ENCODE measurements around the gene TRMT2A.

TRMT2A gene

DNA sequence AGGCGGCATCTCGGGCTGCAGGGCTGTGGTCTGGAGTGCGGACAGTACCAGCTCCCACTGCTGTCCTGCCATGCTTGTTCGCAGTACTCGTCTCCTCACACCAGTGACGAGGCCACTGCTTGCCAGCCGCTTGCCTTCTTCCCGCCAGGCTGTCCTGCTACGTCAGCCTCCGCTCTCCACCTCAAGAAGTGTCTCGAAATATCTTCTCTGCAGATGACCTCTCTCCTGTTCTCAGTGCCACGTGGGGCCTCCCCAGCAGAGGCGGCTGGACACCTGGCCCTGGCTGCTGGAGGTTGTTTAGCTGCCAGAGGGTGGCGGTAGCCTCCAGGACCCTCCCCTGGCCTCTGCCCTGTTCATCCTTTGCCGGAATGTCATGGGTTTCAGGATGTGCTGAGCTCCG is 36.9 kb upstream of the TRMT2A start:
- Histone ChIP-seq H3K27ac (replicated peaks; ENCODE audit: low read length) (no peak overlapping the region), H2AK5ac (ENCODE audit: low read depth, low read length) (peak overlapping the region; percentile 86), H3K4me3 (ENCODE audit: low read length in 2 of 2) (no peak overlapping the region)

DNA sequence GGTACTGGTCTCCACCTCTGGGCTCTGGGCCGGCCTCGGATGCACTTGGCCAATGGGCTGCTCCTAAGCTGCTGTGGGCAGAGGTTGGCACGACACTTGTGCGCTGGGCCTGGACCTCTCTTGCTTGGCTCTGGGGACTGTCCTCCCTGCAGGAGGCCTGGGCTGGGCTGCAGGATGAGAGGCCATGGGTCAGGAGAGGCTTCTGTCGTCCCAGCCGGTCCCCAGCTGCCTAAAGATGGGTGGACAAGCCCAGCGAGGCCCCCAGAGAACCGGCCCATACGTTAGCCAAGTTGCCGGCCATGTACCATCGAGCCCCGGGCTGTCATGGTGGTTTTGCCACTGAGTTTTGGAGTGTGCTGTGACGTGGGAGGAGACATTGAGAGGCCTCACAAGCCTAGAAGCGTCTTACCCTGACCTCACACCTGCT is 35.5 kb upstream of the TRMT2A start:
- peaks cover 11 to 32% of the 10 kb centered on the region in 2 donors for H3K4me1 ChIP-seq (ENCODE audit: control insufficient read depth in 2 of 2, insufficient read depth in 1 of 2, low read depth in 1 of 2, low read length in 2 of 2)
- H3K18ac ChIP-seq (ENCODE audit: low read length), result peak overlapping the region; percentile 87
- H3K4me2 ChIP-seq (ENCODE audit: insufficient read depth, low read length, poor library complexity, severe bottlenecking), result no peak overlapping the region
- peak overlapping the region in 1 of 2 donors; percentile 43 for H3K4me3 ChIP-seq (ENCODE audit: low read length in 2 of 2)
- peak overlapping the region; percentile 60 for H2BK5ac ChIP-seq (ENCODE audit: low read length)
- no peak overlapping the region for H2BK15ac ChIP-seq (ENCODE audit: low read length)
- peak overlapping the region; percentile 92 for H2AK5ac ChIP-seq (ENCODE audit: low read depth, low read length)
- H2AFZ ChIP-seq (ENCODE audit: low read length), result no peak overlapping the region
- DNase-seq (ENCODE audit: low spot score), result no peak
- no peak overlapping the region for H3K27ac ChIP-seq (replicated peaks; ENCODE audit: low read length)
- no peak overlapping the region for H2BK120ac ChIP-seq (ENCODE audit: low read depth, low read length)
- peak overlapping the region; percentile 75 for H3K23ac ChIP-seq (ENCODE audit: low read depth, low read length, poor library complexity)
- H3K79me1 ChIP-seq (ENCODE audit: low read depth, low read length), result no peaks in the 10 kb centered on the region
- no peak overlapping the region for H4K91ac ChIP-seq (ENCODE audit: low read depth, low read length, poor library complexity)
- H2BK12ac ChIP-seq (ENCODE audit: low read length), result no peak overlapping the region
- H3K14ac ChIP-seq (ENCODE audit: low read length), result no peak overlapping the region
- H3K4ac ChIP-seq (ENCODE audit: low read length), result no peak overlapping the region
- no peaks in the 10 kb centered on the region for H3K27me3 ChIP-seq (ENCODE audit: control insufficient read depth in 3 of 3, insufficient read depth in 3 of 3, low read depth in 1 of 3, low read length in 3 of 3)
- no peaks in the 10 kb centered on the region for H3K9me3 ChIP-seq (replicated peaks in 1 of 2; ENCODE audit: control insufficient read depth in 2 of 2, insufficient read depth in 1 of 2, low read depth in 1 of 2, low read length in 2 of 2)
- no peak overlapping the region for H3K9ac ChIP-seq (ENCODE audit: low read depth, low read length, poor library complexity)
- H3K36me3 ChIP-seq (replicated peaks in 1 of 2; ENCODE audit: control insufficient read depth in 2 of 2, insufficient read depth in 2 of 2, low read length in 2 of 2), result no peaks in the 10 kb centered on the region
- no peak overlapping the region for H4K8ac ChIP-seq (ENCODE audit: low read depth, low read length)
- no CpG with 5 or more reads among the region's 14 CpGs for WGBS, 2 donors (ENCODE audit: extremely low coverage in 2 of 2, insufficient read length in 2 of 2, insufficient replicate concordance in 1 of 2)

More for the DNA sequence above, 36.9 kb upstream of the TRMT2A start:
- peak overlapping the region; percentile 71 for H2BK15ac ChIP-seq (ENCODE audit: low read length)
- H2BK5ac ChIP-seq (ENCODE audit: low read length), result peak overlapping the region; percentile 66
- peak overlapping the region; percentile 66 for H3K23ac ChIP-seq (ENCODE audit: low read depth, low read length, poor library complexity)
- WGBS, 2 donors (ENCODE audit: extremely low coverage in 2 of 2, insufficient read length in 2 of 2, insufficient replicate concordance in 1 of 2), result no CpG with 5 or more reads among the region's 16 CpGs
- no peaks in the 10 kb centered on the region for H3K27me3 ChIP-seq (ENCODE audit: control insufficient read depth in 3 of 3, insufficient read depth in 3 of 3, low read depth in 1 of 3, low read length in 3 of 3)
- peak overlapping the region; percentile 0 for H3K18ac ChIP-seq (ENCODE audit: low read length)
- H4K91ac ChIP-seq (ENCODE audit: low read depth, low read length, poor library complexity), result no peak overlapping the region
- no peaks in the 10 kb centered on the region for H3K36me3 ChIP-seq (replicated peaks in 1 of 2; ENCODE audit: control insufficient read depth in 2 of 2, insufficient read depth in 2 of 2, low read length in 2 of 2)
- no peaks in the 10 kb centered on the region for H3K79me1 ChIP-seq (ENCODE audit: low read depth, low read length)
- no peak overlapping the region for H3K4ac ChIP-seq (ENCODE audit: low read length)
- H3K4me2 ChIP-seq (ENCODE audit: insufficient read depth, low read length, poor library complexity, severe bottlenecking), result no peak overlapping the region
- no peak overlapping the region for H4K8ac ChIP-seq (ENCODE audit: low read depth, low read length)
- H3K9ac ChIP-seq (ENCODE audit: low read depth, low read length, poor library complexity), result peak overlapping the region; percentile 70
- H2AFZ ChIP-seq (ENCODE audit: low read length), result peak overlapping the region; percentile 21
- H2BK12ac ChIP-seq (ENCODE audit: low read length), result no peak overlapping the region
- no peak for DNase-seq (ENCODE audit: low spot score)
- H3K9me3 ChIP-seq (replicated peaks in 1 of 2; ENCODE audit: control insufficient read depth in 2 of 2, insufficient read depth in 1 of 2, low read depth in 1 of 2, low read length in 2 of 2), result peaks cover 0 to 2% of the 10 kb centered on the region in 2 donors
- H3K14ac ChIP-seq (ENCODE audit: low read length), result peak overlapping the region; percentile 94
- H2BK120ac ChIP-seq (ENCODE audit: low read depth, low read length), result peak overlapping the region; percentile 31
- peaks cover 13 to 35% of the 10 kb centered on the region in 2 donors for H3K4me1 ChIP-seq (ENCODE audit: control insufficient read depth in 2 of 2, insufficient read depth in 1 of 2, low read depth in 1 of 2, low read length in 2 of 2)

GRCh38 chr22:20151276-20151588 is 34.2 kb upstream of the TRMT2A start:
- no peak overlapping the region for H3K18ac ChIP-seq (ENCODE audit: low read length)
- no peak overlapping the region for H3K14ac ChIP-seq (ENCODE audit: low read length)
- no peaks in the 10 kb centered on the region for H3K36me3 ChIP-seq (replicated peaks in 1 of 2; ENCODE audit: control insufficient read depth in 2 of 2, insufficient read depth in 2 of 2, low read length in 2 of 2)
- H3K27ac ChIP-seq (replicated peaks; ENCODE audit: low read length), result no peak overlapping the region
- H3K4me3 ChIP-seq (ENCODE audit: low read length in 2 of 2), result no peak overlapping the region
- H3K4me1 ChIP-seq (ENCODE audit: control insufficient read depth in 2 of 2, insufficient read depth in 1 of 2, low read depth in 1 of 2, low read length in 2 of 2), result peaks cover 11 to 25% of the 10 kb centered on the region in 2 donors
- H2AK5ac ChIP-seq (ENCODE audit: low read depth, low read length), result peak overlapping the region; percentile 75
- H2BK12ac ChIP-seq (ENCODE audit: low read length), result no peak overlapping the region
- H3K4ac ChIP-seq (ENCODE audit: low read length), result no peak overlapping the region
- no peak overlapping the region for H3K23ac ChIP-seq (ENCODE audit: low read depth, low read length, poor library complexity)
- no CpG with 5 or more reads among the region's 4 CpGs for WGBS, 2 donors (ENCODE audit: extremely low coverage in 2 of 2, insufficient read length in 2 of 2, insufficient replicate concordance in 1 of 2)
- H3K27me3 ChIP-seq (ENCODE audit: control insufficient read depth in 3 of 3, insufficient read depth in 3 of 3, low read depth in 1 of 3, low read length in 3 of 3), result no peaks in the 10 kb centered on the region
- H2AFZ ChIP-seq (ENCODE audit: low read length), result no peak overlapping the region
- H2BK15ac ChIP-seq (ENCODE audit: low read length), result no peak overlapping the region
- H4K91ac ChIP-seq (ENCODE audit: low read depth, low read length, poor library complexity), result no peak overlapping the region
- no peak overlapping the region for H4K8ac ChIP-seq (ENCODE audit: low read depth, low read length)
- H3K4me2 ChIP-seq (ENCODE audit: insufficient read depth, low read length, poor library complexity, severe bottlenecking), result no peak overlapping the region
- DNase-seq (ENCODE audit: low spot score), result no peak
- no peak overlapping the region for H3K9ac ChIP-seq (ENCODE audit: low read depth, low read length, poor library complexity)
- H3K79me1 ChIP-seq (ENCODE audit: low read depth, low read length), result no peaks in the 10 kb centered on the region
- no peak overlapping the region for H2BK5ac ChIP-seq (ENCODE audit: low read length)
- no peaks in the 10 kb centered on the region for H3K9me3 ChIP-seq (replicated peaks in 1 of 2; ENCODE audit: control insufficient read depth in 2 of 2, insufficient read depth in 1 of 2, low read depth in 1 of 2, low read length in 2 of 2)
- no peak overlapping the region for H2BK120ac ChIP-seq (ENCODE audit: low read depth, low read length)

GRCh38 chr22:20150381-20151275 is 33.6 kb upstream of the TRMT2A start, which contains the start of gene CCDC188:
Gene CCDC188, minus strand, starts transcription at chr22:20151055. Its CDS starts 69 bp downstream, at chr22:20150986.
- Histone ChIP-seq H3K27me3 (ENCODE audit: control insufficient read depth in 3 of 3, insufficient read depth in 3 of 3, low read depth in 1 of 3, low read length in 3 of 3) (no peaks in the 10 kb centered on the region), H2AK5ac (ENCODE audit: low read depth, low read length) (peak within 1 kb of the TSS; percentile 75), H2BK12ac (ENCODE audit: low read length) (no peak within 1 kb of the TSS), H3K4me2 (ENCODE audit: insufficient read depth, low read length, poor library complexity, severe bottlenecking) (no peak within 1 kb of the TSS), H3K79me1 (ENCODE audit: low read depth, low read length) (no peaks in the 10 kb centered on the region), H3K27ac (replicated peaks; ENCODE audit: low read length) (no peak within 1 kb of the TSS), H3K4me1 (ENCODE audit: control insufficient read depth in 2 of 2, insufficient read depth in 1 of 2, low read depth in 1 of 2, low read length in 2 of 2) (peaks cover 11 to 19% of the 10 kb centered on the region in 2 donors), H3K23ac (ENCODE audit: low read depth, low read length, poor library complexity) (peak within 1 kb of the TSS; percentile 73), H2BK5ac (ENCODE audit: low read length) (no peak within 1 kb of the TSS), H3K36me3 (replicated peaks in 1 of 2; ENCODE audit: control insufficient read depth in 2 of 2, insufficient read depth in 2 of 2, low read length in 2 of 2) (no peaks in the 10 kb centered on the region), H3K18ac (ENCODE audit: low read length) (no peak within 1 kb of the TSS), H4K91ac (ENCODE audit: low read depth, low read length, poor library complexity) (no peak within 1 kb of the TSS), H2AFZ (ENCODE audit: low read length) (no peak within 1 kb of the TSS), H3K9me3 (replicated peaks in 1 of 2; ENCODE audit: control insufficient read depth in 2 of 2, insufficient read depth in 1 of 2, low read depth in 1 of 2, low read length in 2 of 2) (no peaks in the 10 kb centered on the region), H3K9ac (ENCODE audit: low read depth, low read length, poor library complexity) (no peak within 1 kb of the TSS), H3K14ac (ENCODE audit: low read length) (no peak within 1 kb of the TSS), H3K4me3 (ENCODE audit: low read length in 2 of 2) (no peak within 1 kb of the TSS), H2BK120ac (ENCODE audit: low read depth, low read length) (no peak within 1 kb of the TSS), H3K4ac (ENCODE audit: low read length) (no peak within 1 kb of the TSS), H4K8ac (ENCODE audit: low read depth, low read length) (no peak within 1 kb of the TSS), H2BK15ac (ENCODE audit: low read length) (no peak within 1 kb of the TSS)
- DNase-seq (ENCODE audit: low spot score), result no peak
- WGBS, 2 donors (ENCODE audit: extremely low coverage in 2 of 2, insufficient read length in 2 of 2, insufficient replicate concordance in 1 of 2), result no CpG with 5 or more reads among the region's 14 CpGs
